Stimulated activated CD8-positive, alpha-beta memory T cell treated with anti-CD3 and anti-CD28 coated beads, Interleukin-4, amount 100 ng/mL, for 1 hour (primary cell): ENCODE results near the gene CSNK1G3.

Source experiments
- DNase-seq, 2 donors: peaks; one replicate each; pipeline ENCODE4 v3.0.0-alpha.2; 2020; ENCODE audit warnings: low read depth in 2 of 2, low spot score in 1 of 2

CSNK1G3 gene

DNA sequence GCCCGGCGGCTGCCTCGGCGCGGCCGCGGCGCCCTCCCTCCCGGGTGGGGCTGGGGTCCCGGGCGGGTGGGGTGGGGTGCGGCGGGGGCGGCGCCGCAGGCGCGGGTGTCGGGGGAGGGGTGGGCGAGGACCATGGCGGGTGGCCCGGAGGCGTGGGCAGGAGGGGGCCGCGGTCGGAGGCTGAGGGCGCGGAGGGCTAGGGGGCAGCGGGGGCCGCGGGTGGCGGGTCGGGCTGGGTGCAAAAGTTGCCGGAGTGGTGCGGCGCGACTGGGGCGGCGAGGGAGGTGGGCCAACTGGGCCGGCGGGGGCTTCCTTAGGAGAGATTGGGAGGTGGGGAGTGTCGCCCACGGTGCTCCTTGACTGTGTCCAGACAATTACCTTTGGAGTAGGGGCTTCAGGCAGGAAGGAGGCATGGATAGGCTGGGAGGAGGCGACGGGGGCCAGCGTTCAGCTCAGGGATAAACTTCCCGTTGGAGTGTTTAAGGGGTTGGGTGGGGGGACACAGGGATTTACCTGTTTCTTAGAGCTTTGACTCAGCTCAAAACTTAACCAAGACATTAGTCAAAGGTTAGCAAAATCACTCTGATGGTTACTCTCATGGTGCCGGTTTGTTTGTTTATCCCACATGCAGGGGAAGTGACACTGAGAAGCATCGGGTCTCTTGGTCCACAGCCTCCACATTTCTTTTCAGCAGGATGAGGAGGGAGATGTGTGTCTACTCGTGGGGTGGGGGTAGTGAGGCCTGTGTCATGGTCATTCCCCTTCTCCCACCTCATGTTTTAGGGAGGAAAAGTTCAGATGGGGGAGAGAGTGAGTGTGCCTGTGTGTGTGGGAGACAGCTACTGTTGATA is 859 bp downstream of the CSNK1G3 start:
- no peak for DNase-seq

DNA sequence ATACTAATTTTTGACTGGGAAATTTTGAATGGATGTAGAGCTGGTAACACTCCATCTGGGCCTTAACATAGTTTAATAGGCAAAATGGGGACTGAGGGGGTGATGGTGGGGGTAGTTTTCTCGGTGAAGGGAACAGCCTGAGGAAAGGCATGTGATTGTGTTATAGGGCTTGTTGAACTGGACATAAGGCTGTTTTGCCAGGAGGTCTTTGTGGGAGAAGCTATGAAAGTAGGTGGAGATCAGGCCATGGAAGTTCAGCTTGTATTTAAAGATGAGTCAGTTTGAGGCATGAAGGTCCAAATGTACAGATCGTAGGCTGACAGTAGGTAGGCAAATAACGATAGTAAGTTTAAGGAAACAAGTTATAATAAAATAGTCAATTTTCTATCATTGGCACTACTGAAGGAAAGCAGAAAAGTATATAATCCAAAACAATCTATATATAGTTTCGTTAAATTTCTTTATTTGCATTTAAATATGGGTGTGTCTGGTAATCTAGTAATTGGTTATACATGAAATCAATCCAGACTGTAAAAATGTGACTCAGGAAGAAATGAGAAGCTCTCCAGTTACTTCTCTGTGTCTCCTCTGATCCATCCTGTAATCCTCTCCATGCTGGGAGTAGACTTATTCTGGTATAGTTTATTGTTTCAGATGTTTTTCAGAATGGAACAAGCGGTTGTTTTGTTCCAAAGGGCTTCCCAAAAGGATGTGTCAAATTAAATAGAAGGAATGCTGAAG is 2.8 kb downstream of the CSNK1G3 start:
- no peak for DNase-seq

DNA sequence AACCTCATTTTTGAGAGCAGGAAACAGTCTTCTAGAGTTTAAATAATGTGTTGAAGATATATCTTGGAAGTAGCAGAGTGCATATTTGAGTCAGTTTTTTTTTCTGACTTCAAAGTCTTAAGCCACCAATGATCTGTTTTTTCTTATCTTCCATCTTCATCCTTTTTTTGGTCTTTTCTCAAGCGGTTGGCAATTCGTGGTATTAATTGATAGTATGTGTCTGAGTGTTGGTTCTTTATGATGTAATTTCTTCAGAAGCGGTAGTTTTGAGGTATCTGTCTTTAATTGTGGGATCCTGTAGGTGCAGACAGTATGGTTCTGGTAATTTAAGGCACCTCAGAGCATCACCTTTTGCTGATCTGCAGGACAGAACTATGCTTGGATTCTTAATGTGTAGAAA is 3.9 kb downstream of the CSNK1G3 start:
- DNase-seq = no peak

DNA sequence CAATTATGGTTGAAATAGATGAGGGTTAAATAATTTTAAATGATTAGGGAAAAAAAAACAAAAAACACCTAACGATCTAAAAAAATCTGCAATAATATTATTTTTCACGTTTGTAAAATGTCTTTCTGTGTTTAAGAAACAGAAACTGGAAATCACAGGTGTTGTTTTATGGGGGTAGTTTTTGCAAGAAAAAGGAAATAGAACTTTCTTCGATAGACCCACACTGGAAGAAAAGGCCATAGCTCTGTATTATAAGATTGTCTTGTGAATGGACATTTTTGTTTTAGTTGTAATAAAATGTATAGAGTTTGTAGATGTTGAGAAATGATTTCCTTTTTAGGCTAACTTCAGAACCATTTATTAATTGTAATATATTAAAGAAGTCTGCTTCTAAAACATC is 5.5 kb downstream of the CSNK1G3 start:
- DNase-seq = no peak

DNA sequence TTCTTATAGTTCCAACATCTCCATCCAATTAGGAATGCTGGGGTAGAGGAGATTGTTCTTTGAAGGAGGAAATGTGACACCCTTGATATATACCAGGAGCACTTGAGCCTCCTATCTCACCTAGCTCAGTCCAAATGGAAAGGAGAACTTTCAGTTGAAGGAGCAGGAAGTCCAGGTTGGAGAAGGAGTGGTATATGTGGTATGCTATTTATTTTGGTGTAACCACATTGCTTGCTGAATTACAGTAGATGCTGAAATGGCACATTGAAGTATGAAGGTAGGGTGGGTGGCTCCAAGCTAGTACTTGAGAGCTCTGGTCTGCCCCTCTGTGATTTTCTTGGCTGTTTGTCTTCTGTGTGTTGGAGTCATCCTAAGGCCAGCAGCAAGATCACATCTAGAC is 6.1 kb downstream of the CSNK1G3 start:
- no peak for DNase-seq

DNA sequence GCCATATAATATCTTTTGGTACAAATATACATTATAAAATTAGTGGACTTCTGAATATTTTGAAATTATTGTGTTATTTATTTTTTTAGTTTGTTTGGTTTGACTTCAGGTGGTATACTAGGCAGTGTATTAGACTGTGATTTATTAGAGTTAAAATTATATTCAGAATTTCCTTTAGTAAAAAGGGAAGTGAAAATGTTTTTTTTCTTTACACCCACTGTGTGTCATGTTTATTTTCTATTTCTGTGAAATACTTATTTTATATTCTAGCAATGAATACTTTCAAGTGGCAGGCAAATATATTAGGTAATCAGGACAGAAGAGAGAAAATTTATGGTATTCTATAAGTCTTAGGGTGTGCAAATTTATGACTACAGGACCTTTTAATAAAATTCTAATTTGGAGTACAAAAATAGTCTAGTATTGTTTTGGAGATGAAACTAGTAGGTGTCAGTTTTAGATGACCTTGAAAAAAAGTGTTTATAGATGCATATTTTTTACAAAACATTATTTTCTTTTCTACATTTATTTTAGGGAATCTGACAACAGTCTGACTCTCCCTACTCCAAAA is 8.8 kb downstream of the CSNK1G3 start:
- DNase-seq = no peak

GRCh38 chr5:123524146-123524545 is 12.2 kb downstream of the CSNK1G3 start:
- no peak for DNase-seq

DNA sequence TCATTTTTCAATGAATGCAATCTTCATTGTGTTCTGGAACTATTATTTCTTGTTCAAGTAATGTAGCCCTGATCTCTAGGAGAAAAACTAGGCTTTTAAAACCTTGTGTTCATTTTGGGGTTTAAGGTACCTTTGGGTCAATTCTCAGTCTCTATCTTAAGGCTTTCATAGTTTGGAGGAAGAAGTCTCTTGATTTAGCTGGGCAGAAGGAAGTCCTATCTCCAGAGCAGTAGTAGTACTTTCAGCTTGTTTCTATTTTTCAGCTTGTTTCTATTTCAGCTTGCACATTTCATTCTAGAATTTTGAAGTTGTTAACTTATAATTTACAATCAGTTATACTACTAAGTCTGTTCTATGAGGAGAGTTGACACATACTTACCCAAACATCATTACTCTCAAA is 15.2 kb downstream of the CSNK1G3 start:
- DNase-seq = no peak

DNA sequence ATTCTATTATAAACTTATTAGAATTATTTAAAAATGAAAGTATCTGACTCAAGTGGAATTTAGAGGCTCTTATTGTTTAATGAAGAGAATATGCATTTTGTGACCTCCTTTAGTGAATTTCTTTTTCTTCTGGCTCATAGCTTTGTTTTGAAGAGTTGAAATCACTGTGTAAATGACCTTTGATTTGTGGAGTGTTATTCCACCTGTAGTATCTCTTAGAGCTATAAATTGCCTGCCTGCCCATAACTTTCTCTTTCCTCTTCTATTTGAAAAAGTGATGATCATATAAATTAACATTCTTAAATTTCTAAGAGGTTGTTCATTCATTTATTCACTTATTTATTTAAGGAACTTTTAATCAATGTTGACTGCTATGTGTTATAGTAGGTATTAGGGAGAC is 16.1 kb downstream of the CSNK1G3 start:
- no peak for DNase-seq

DNA sequence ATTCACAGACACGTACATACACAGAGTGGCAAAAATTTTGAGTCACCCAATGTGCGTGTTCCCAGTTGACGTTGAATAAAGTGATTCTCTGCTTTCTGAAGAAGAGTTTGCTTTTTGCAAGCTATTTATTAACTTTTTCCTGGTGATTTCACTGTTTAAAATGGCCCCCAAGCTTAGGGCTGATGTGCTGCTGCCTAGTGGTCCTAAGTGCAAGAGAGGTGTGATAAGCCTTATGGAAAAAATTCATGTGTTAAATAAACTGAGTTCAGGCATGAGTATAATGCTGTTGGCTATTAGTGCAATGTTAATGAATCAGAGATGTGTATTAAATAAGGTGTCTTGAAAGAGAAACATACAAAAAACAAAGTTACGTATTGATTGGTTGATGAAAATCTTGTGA is 16.9 kb downstream of the CSNK1G3 start:
- no peak for DNase-seq

- no peak for DNase-seq
These were observed 18.8 kb downstream of the CSNK1G3 start for GRCh38 chr5:123530728-123531127.

DNA sequence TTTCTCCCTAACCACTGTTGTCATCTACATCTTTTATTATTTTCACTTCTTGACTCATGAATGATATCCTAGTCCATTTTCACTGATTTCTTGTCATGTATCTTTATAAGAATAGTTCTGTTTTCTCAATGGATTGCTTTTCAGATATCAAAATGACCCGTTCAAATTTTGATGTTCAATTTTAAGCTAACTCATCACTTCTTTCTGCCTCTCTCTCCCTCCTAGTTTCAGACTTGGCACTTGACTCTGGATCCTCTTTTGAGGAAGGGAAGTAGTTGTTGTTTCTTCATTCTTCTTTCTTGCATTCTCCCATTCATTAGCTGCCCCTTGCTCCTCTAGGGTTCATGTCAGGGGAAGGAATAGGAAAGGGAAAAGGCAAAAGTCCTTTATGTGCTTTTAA is 23.7 kb downstream of the CSNK1G3 start:
- DNase-seq = no peak

DNA sequence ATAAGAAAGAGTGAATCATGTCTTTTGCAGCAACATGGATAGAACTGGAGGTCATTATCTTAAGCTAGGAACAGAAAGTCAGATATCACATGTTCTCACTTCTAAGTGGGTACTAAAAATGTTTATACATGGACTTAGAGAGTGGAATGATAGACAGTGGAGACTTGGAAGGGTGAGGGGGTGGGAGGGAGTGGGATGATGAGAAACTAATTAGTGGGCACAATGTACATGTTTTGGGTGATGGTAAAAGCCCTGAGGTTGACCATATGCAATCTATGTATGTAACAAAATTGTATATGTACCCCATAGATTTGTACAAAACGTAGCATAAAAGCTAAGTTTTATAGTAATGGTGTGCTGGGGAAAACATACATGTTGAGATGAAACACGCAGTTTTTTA is 25.3 kb downstream of the CSNK1G3 start:
- no peak for DNase-seq

DNA sequence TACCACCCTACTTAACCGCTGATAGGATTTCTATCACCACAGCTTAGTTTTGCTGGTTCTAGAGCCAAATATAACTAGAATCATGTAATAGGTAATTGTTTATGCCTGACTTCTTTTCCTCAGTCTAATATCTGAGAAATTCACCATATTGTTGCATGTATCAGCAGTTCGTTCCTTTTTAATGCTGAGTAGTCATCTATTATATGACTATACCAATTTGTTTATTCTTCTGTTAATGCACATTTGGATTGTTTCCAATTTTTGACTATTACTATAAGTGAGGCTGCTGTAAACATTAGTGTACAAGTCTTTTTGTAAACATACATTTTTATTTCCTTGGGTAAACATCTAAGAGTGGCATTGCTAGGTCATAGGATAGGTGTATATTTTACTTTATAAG is 25.9 kb downstream of the CSNK1G3 start:
- no peak for DNase-seq

- DNase-seq = no peak
These were observed 26.9 kb downstream of the CSNK1G3 start for GRCh38 chr5:123538670-123539459.

DNA sequence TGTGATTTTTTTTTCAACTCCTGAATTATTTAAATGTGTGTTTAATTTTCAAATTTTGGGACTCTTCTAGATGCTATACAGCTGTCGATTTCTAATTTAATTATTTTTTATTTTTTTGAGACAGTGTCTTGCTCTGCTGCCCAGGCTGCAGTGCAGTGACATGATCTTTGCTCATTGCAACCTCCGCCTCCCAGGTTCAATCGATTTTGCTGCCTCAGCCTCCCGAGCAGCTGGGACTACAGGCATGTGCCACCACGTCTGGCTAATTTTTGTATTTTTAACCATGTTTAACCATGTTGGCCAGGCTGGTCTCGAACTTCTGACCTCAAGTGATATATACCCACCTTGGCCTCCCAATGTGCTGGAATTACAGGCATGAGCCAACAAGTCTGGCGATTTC is 28.6 kb downstream of the CSNK1G3 start:
- DNase-seq = no peak

DNA sequence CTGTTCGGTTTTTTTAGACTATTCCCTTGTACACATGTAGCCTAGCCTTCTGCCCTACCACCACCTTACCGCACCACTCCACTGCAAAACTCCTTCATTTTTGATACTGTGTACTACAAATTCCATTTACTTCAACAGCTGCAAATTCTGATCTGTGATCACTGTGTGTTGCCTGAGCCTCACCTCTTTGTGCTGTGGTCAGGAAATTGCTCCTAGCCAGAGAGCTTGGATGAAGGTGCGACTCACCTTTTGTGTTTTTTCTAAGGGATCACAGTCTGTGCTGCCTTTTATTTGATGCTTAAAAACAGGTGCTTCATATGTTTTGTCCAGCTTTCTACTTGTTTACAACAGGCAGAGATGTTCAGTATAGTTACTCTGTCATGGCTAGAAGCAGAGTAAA is 31.5 kb downstream of the CSNK1G3 start:
- DNase-seq = no peak

GRCh38 chr5:123545506-123545905 is 33.5 kb downstream of the CSNK1G3 start:
- DNase-seq = no peak

- no peak for DNase-seq
These were observed 34.7 kb downstream of the CSNK1G3 start for GRCh38 chr5:123546657-123547056.

- DNase-seq = peak in 1 of 2 donors; percentile 27
These were observed 37.4 kb downstream of the CSNK1G3 start for GRCh38 chr5:123549256-123549904.

- DNase-seq = no peak
These were observed 42.6 kb downstream of the CSNK1G3 start for GRCh38 chr5:123554601-123555000.
